Dermis microvascular lymphatic vessel endothelial cell (primary cell): ENCODE measurements around the gene ANGEL1. TPM values are rescaled to one million over a fixed set of nuclear protein-coding genes. Genes with fewer than 3 reads are reported as not detected.

Source experiments
- total RNA-seq: library from RNA; depleted of rRNA; stranded (reverse); fragments of >200 nt; gene quantifications from 2 replicates; pipeline ENCODE4 v1.2.1, GENCODE V29; 2014

ANGEL1 gene
- total RNA-seq, 1 donor from 2014 or later = 4.0 TPM

Other genes with a start within 250 kb of the ANGEL1 start
- 6.3 and 9.0 TPM in 2 replicates for gene VASH1, start 51.4 kb downstream of the ANGEL1 start, total RNA-seq
- not detected in 2 replicates for gene LRRC74A, start 13.5 kb upstream of the ANGEL1 start, total RNA-seq
- 7.6 and 8.2 TPM in 2 replicates for gene IRF2BPL, start 215.8 kb upstream of the ANGEL1 start, total RNA-seq